Measurements from ENCODE around the gene CHTF8.

CHTF8 gene

GRCh38 chr16:69084289-69084688 is 48.1 kb downstream of the CHTF8 start:
- no peak for DNase-seq

DNA sequence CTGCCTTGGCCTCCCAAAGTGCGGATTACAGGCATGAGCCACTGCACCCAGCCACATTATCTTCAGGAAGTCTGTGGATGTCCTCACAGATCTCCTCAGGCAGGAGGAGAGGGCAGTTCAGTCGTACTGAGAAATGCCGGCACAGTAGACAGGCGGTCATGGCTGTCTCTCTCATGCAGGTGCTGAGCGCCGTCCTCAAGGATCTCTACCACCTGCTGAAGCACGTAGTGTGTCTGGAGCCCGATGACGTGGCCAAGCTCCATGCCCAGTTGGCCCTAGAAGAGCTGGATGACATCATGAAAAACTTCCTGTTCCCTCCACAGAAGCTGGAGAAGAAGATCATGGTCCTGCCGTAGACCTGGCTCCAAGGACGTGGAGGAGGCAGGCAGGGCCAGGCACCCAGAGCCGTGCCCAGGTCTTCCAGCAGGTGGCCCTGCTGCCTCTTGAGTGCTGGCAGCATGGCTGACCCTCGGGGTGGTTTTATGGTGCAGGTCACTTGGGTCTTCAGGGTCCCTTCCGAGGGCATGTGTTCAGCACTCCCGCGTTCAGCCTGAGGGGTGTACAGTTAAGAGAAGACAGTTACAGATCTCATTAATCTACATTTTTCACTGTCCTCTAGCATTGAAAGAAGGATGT is 49.0 kb downstream of the CHTF8 start:
- DNase-seq = no peak

DNA sequence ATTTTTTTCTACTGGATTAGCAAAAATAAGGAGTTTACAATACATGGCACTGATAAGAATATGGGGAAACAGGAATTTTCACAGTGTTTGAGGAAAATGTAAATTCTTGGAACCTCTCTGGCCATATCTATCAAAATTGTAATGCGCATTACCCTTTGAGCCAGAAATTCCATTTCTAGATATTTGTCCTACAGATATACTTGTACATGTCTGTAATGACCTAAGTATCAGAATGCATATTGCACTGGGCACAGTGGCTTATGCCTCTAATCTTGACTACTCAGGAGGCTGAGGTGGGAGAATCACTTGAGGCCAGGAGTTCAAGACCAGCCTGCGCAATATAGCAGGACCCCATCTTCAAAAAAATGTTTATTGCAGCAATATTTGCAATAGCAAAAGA is 52.7 kb downstream of the CHTF8 start:
- no peak for DNase-seq

- DNase-seq = no peak
These were observed 54.3 kb downstream of the CHTF8 start for GRCh38 chr16:69078073-69078472.

DNA sequence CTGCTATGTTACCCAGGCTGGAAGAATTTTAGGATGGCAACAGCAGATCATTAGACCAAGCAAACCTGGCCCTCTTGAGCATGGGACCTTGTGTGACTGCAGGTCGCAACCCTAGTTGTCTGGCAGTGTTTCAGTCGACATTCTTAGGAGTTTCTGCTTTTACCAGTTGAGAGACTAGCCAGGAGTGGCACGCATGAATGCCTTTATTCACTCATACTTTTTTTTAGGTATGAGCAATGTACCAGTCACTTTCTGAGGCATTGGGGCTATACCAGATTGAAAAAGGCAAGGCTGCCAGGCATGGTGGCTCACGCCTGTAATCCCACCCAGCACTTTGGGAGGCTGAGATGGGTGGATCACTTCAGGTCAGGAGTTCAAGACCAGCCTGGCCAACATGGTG is 55.1 kb downstream of the CHTF8 start:
- DNase-seq = no peak

DNA sequence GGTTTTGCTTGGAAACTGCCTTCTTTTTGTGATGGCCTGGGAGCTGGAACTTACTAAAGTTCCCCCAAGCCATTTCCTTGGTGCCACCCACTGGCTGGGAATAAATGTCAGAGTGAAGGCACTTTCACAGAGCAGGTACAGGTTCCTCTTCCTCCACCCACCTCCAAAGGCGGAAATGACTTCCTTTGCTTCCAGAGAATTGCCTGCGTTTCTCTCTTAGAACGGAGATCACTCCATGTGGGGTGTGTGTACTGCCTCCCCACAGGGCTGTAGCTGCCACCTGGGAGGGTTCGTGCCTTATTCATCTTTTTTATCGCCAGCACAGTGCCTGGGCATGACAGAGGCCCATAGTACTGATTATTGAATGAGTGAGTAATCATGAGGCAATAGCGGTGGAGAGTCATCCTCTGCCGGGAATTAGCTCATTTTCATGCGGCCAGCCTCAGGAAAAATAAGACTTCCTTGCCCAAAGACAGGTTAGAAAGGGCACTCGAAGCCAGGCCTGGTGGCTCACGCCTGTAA is 59.1 kb downstream of the CHTF8 start:
- DNase-seq = no peak

GRCh38 chr16:69072640-69072974 is 59.8 kb downstream of the CHTF8 start:
- no peak for DNase-seq

GRCh38 chr16:69071036-69071435 is 61.4 kb downstream of the CHTF8 start:
- no peak for DNase-seq

GRCh38 chr16:69069504-69069903 is 62.9 kb downstream of the CHTF8 start:
- no peak for DNase-seq

Measured in activated CD8-positive, alpha-beta memory T cell treated with anti-CD3 and anti-CD28 coated beads, Interleukin-2, amount 50 U/mL, for 4 hours (primary cell).